Measurements from ENCODE around the gene TRIP12. TPM values are rescaled to one million over a fixed set of nuclear protein-coding genes. Genes with fewer than 3 reads are reported as not detected.

The TRIP12 gene
- total RNA-seq, 2 experiments from 2014 or later = 208 to 212 TPM

DNA sequence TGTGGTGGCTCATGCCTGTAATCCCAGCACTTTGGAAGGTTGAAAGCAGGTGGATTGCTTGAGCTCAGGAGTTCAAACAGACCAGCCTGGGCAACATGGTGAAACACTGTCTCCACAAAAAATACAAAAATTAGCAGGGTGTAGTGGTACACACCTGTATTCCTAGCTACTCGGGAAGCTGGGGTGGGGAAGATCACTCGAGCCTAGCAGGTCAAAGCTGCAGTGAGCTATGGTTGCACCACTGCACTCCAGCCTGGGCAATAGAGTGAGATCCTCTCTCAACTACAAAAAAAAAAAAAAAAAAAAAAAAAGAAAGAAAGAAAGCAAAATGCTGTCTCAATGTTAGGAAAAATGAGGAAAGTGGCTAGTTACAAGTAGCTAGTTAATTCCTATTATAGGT lies 56.8 kb downstream of the TRIP12 start:
- H3K27ac Mint-ChIP-seq = no peak overlapping the region
- intact Hi-C loops (cut with micrococcal nuclease) = no loop called here
- CTCF ChIA-PET = interaction anchor here (1.0 to 2.4 kb wide), 3 partner anchors 13 to 63 kb away, joined by 3 to 6 read pairs (median 4); no protein-coding TSS in a partner anchor
- POLR2A ChIA-PET = no interaction called here
- ATAC-seq = no peak
- no peak overlapping the region for H3K4me3 Mint-ChIP-seq
- TF ChIP-seq, protein P1, sequence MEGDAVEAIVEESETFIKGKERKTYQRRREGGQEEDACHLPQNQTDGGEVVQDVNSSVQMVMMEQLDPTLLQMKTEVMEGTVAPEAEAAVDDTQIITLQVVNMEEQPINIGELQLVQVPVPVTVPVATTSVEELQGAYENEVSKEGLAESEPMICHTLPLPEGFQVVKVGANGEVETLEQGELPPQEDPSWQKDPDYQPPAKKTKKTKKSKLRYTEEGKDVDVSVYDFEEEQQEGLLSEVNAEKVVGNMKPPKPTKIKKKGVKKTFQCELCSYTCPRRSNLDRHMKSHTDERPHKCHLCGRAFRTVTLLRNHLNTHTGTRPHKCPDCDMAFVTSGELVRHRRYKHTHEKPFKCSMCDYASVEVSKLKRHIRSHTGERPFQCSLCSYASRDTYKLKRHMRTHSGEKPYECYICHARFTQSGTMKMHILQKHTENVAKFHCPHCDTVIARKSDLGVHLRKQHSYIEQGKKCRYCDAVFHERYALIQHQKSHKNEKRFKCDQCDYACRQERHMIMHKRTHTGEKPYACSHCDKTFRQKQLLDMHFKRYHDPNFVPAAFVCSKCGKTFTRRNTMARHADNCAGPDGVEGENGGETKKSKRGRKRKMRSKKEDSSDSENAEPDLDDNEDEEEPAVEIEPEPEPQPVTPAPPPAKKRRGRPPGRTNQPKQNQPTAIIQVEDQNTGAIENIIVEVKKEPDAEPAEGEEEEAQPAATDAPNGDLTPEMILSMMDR (IDR thresholded peaks at IDR 0.05) = no peak
- no peak for DNase-seq
- no peaks in the 10 kb centered on the region for H3K9me3 Mint-ChIP-seq
- H3K4me1 Mint-ChIP-seq (ENCODE audit: low read depth) = peaks cover 44% of the 10 kb centered on the region
- H3K36me3 Mint-ChIP-seq (ENCODE audit: low read depth) = peaks cover 24% of the 10 kb centered on the region
- H3K27me3 Mint-ChIP-seq = no peaks in the 10 kb centered on the region

DNA sequence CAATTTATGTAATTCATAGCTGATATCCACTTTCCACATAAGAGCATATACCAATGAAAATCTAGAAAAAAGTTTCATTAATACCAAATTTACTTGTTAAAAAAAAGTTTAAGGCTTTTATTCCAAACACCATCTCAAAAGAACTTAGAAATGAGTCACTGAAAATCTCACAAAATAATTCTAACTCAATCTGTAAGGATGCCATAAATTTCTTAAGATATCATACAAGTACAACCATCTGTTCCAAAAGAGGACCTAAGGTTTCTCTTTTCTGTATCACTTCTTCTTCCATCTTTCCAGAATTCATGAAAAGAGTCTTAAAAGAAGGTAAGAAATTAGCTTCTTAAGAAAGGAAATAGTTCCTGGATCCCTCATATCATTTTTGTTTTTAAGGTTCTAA lies 60.4 kb downstream of the TRIP12 start:
- no peaks in the 10 kb centered on the region for H3K9me3 Mint-ChIP-seq
- DNase-seq (no peak), ATAC-seq (no peak)
- H3K36me3 Mint-ChIP-seq (ENCODE audit: low read depth) = peaks cover 25% of the 10 kb centered on the region
- CTCF ChIA-PET = no interaction called here
- H3K4me1 Mint-ChIP-seq (ENCODE audit: low read depth) = peaks cover 35% of the 10 kb centered on the region
- no peaks in the 10 kb centered on the region for H3K27me3 Mint-ChIP-seq
- no peak overlapping the region for H3K27ac Mint-ChIP-seq
- TF ChIP-seq, protein P1 (IDR thresholded peaks at IDR 0.05) = no peak
- no peak overlapping the region for H3K4me3 Mint-ChIP-seq
- intact Hi-C loops (cut with micrococcal nuclease) = no loop called here
- POLR2A ChIA-PET = no interaction called here

DNA sequence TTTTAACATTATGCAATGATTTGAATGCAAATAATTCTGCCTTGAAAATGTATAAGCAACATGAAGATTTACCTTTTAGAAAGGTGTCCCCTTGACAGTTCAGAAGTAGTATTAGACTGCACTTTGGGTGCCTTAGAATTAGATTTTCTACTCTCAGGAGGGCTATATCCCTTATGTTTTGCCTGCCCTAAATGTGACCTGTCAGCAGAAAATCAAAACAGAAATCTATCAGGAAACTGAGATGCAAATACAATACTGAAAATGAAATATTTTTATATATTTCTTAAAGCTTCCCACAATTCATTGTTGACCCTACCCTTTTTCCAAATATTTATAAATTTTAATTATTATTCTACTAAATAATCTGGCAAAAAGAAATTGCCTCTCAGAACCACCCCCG lies 61.5 kb downstream of the TRIP12 start:
- H3K4me1 Mint-ChIP-seq (ENCODE audit: low read depth) = peaks cover 39% of the 10 kb centered on the region
- peaks cover 33% of the 10 kb centered on the region for H3K36me3 Mint-ChIP-seq (ENCODE audit: low read depth)
- TF ChIP-seq, protein P1 (IDR thresholded peaks at IDR 0.05) = no peak
- H3K27ac Mint-ChIP-seq = no peak overlapping the region
- ChIA-PET CTCF (no interaction called here), POLR2A (no interaction called here)
- no peaks in the 10 kb centered on the region for H3K27me3 Mint-ChIP-seq
- no peak overlapping the region for H3K4me3 Mint-ChIP-seq
- intact Hi-C loops (cut with micrococcal nuclease) = no loop called here
- ATAC-seq = no peak
- no peak for DNase-seq
- H3K9me3 Mint-ChIP-seq = no peaks in the 10 kb centered on the region

DNA sequence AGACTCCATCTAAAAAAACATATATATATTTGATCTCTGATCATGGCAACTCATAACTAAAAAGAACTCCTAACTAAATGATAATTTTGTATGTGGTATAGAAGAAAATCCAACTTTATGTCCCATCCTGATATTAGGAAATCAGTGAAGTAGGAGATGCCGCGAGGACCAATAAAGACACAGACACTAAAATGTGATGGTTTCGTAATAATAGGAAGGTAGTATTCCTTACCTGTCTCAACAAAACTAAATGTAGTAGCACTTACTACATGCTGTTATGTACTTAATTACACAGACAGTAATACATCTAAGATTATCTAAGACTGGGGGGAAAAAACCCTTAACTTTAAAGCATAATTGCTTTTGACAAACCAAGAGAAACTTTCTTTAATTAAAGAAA lies 63.5 kb downstream of the TRIP12 start:
- no peaks in the 10 kb centered on the region for H3K27me3 Mint-ChIP-seq
- ATAC-seq = no peak
- ChIA-PET CTCF (no interaction called here), POLR2A (no interaction called here)
- no peak overlapping the region for H3K4me3 Mint-ChIP-seq
- TF ChIP-seq, protein P1 (IDR thresholded peaks at IDR 0.05) = no peak
- peaks cover 36% of the 10 kb centered on the region for H3K4me1 Mint-ChIP-seq (ENCODE audit: low read depth)
- peaks cover 38% of the 10 kb centered on the region for H3K36me3 Mint-ChIP-seq (ENCODE audit: low read depth)
- DNase-seq = no peak
- intact Hi-C loops (cut with micrococcal nuclease) = no loop called here
- H3K9me3 Mint-ChIP-seq = no peaks in the 10 kb centered on the region
- H3K27ac Mint-ChIP-seq = no peak overlapping the region

DNA sequence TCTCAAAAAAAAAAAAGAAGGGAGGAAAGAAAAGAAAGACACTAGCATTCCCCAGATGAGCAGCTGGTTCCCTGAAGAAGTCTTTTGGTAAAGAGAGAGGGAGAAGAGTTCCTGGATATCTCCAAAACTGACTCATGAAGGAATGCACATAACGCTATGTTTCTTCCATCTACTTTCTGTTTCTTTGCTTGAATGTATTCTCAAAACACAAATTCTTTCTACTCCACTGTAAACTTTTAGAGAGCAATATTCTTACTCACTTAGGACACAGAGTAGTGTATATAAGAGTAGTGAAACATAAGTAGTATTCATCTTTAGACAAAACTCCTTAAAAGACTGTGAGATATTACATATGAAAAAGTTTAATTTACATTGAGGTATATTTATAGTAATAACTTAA lies 64.2 kb downstream of the TRIP12 start:
- TF ChIP-seq, protein P1 (IDR thresholded peaks at IDR 0.05) = no peak
- H3K9me3 Mint-ChIP-seq = no peaks in the 10 kb centered on the region
- H3K36me3 Mint-ChIP-seq (ENCODE audit: low read depth) = peaks cover 36% of the 10 kb centered on the region
- intact Hi-C loops (cut with micrococcal nuclease) = no loop called here
- CTCF ChIA-PET = interaction anchor here (1.3 kb wide), 1 partner anchor 27 kb away, joined by 3 read pairs; no protein-coding TSS in a partner anchor
- peaks cover 41% of the 10 kb centered on the region for H3K4me1 Mint-ChIP-seq (ENCODE audit: low read depth)
- POLR2A ChIA-PET = no interaction called here
- no peak overlapping the region for H3K27ac Mint-ChIP-seq
- no peak overlapping the region for H3K4me3 Mint-ChIP-seq
- no peaks in the 10 kb centered on the region for H3K27me3 Mint-ChIP-seq
- ATAC-seq (no peak), DNase-seq (no peak)

All from activated CD8-positive, alpha-beta T cell treated with anti-CD3 and anti-CD28 coated beads for 36 hours (primary cell).